ENCODE data around the gene ZBTB21.

DNA sequence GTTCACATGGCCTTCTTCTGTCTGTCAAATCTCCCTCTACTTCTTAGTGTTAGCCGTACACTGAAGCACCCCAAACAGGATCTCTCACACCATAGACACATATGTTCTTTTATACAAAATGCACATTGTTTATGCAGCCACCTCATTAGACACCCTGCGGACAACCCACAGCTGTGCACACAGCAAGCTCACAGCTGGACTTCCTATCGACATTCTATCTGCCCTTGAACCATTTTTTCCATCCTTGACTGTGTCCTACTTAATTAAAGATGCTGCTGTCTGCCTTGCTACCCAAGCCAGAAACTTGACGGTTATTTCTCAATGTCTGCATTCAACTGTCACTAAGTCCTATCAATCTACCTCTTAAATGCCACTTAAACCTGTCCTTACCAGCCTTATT lies 3.2 kb upstream of the ZBTB21 start:
- TF ChIP-seq, protein P1, sequence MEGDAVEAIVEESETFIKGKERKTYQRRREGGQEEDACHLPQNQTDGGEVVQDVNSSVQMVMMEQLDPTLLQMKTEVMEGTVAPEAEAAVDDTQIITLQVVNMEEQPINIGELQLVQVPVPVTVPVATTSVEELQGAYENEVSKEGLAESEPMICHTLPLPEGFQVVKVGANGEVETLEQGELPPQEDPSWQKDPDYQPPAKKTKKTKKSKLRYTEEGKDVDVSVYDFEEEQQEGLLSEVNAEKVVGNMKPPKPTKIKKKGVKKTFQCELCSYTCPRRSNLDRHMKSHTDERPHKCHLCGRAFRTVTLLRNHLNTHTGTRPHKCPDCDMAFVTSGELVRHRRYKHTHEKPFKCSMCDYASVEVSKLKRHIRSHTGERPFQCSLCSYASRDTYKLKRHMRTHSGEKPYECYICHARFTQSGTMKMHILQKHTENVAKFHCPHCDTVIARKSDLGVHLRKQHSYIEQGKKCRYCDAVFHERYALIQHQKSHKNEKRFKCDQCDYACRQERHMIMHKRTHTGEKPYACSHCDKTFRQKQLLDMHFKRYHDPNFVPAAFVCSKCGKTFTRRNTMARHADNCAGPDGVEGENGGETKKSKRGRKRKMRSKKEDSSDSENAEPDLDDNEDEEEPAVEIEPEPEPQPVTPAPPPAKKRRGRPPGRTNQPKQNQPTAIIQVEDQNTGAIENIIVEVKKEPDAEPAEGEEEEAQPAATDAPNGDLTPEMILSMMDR (IDR thresholded peaks at IDR 0.05; ENCODE audit: low read depth, low read length): no peak
- no peak for TF ChIP-seq EZH2phosphoT487 (IDR thresholded peaks at IDR 0.05; ENCODE audit: low read depth)

Measured in OCI-LY3 (cell line).